H1 (cell line): ENCODE data around the gene VAX1.

ENCODE experiments used
- CBX8 ChIP-seq: fragments of 300-800, 300-1000 bp; sonication (generic); IDR thresholded peaks from 2 replicates; pipeline ENCODE4 v1.7.1; 2016; ENCODE audit warnings: low read depth, low read length, borderline replicate concordance
- EZH2 ChIP-seq: fragments of 200-600 bp; sonication (generic); IDR thresholded peaks from 2 replicates; pipeline ENCODE4 v1.7.1; 2012; ENCODE audit warnings: low read depth, mild to moderate bottlenecking, moderate library complexity, low read length, inconsistent platforms; ENCODE audit not compliant: severe bottlenecking
- POLR2A ChIP-seq, 2 experiments: IDR thresholded peaks; 1 replicate in 1 of 2; 2 replicates in 1 of 2; pipeline ENCODE4 v1.6.1; 2011; ENCODE audit warnings: low read depth in 2 of 2, low read length in 2 of 2, mild to moderate bottlenecking in 2 of 2; ENCODE audit errors: control extremely low read depth in 1 of 2
- POLR2AphosphoS5 ChIP-seq: IDR thresholded peaks from 2 replicates; pipeline ENCODE4 v1.6.1; 2011; ENCODE audit warnings: low read depth, low read length
- POU5F1 ChIP-seq: IDR thresholded peaks from 2 replicates; pipeline ENCODE4 v1.6.1; 2011; ENCODE audit warnings: low read depth, mild to moderate bottlenecking, low read length, moderate library complexity
- RAD21 ChIP-seq, 2 experiments: IDR thresholded peaks in 1 of 2; conservative IDR thresholded peaks in 1 of 2; 2 replicates each; pipeline ENCODE4 v1.6.1; 2011; ENCODE audit warnings: low read depth in 2 of 2, low read length in 2 of 2, improper control_type of control experiment in 1 of 2, inconsistent platforms in 1 of 2, mild to moderate bottlenecking in 1 of 2, moderate library complexity in 1 of 2
- RBBP5 ChIP-seq: IDR thresholded peaks from 2 replicates; pipeline ENCODE4 v1.7.1; 2012; ENCODE audit warnings: low read depth, mild to moderate bottlenecking, inconsistent platforms, low read length, moderate library complexity, borderline replicate concordance
- RFX5 ChIP-seq: IDR thresholded peaks from 2 replicates; pipeline ENCODE4 v1.6.1; 2011; ENCODE audit warnings: low read depth, low read length, improper control_type of control experiment, borderline replicate concordance
- SP1 ChIP-seq: IDR thresholded peaks from 2 replicates; pipeline ENCODE4 v1.6.1; 2011; ENCODE audit warnings: low read depth, low read length
- SRF ChIP-seq: IDR thresholded peaks from 2 replicates; pipeline ENCODE4 v1.6.1; 2011; ENCODE audit warnings: mild to moderate bottlenecking, low read depth, low read length, moderate library complexity
- YY1 ChIP-seq: IDR thresholded peaks from 2 replicates; pipeline ENCODE4 v1.6.1; 2011; ENCODE audit warnings: low read depth, mild to moderate bottlenecking, low read length
- TF ChIP-seq, protein P1 (sequence below), 3 experiments: IDR thresholded peaks; 1 replicate in 2 of 3; 2 replicates in 1 of 3; pipeline versions ENCODE4 v1.5.1 to v1.6.1; 2011; ENCODE audit warnings: low read length in 3 of 3, mild to moderate bottlenecking in 3 of 3, inconsistent platforms in 2 of 3, low read depth in 1 of 3, moderate library complexity in 1 of 3; ENCODE audit not compliant: insufficient read depth in 1 of 3; ENCODE audit errors: control extremely low read depth in 1 of 3
- TF ChIP-seq, protein P2 (sequence below): IDR thresholded peaks from 2 replicates; pipeline ENCODE4 v1.6.1; 2012; ENCODE audit warnings: inconsistent platforms
- TF ChIP-seq, protein P3 (sequence below): IDR thresholded peaks from 2 replicates; pipeline ENCODE4 v1.6.1; 2012; ENCODE audit warnings: low read length, inconsistent platforms

DNA sequence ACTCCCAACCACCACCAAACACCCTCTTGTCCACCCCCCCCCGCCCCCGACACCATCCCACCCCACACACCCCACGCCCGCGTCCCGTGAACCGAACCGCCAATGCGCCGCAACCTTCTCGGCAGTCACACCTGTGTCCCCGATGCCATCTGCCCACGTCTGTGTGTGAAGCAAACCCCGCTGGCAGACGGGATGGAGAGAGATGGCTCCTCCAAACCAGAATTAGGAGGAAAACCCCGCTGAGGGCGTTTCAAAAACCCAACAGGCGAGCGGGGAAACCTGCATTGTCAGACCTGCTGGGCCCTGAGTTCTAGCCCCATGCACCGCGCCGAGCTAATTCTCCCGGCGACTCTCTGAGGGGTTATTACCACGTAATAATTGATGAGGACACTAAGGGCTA lies 30.7 kb upstream of the VAX1 start:
- TF ChIP-seq, protein P1, sequence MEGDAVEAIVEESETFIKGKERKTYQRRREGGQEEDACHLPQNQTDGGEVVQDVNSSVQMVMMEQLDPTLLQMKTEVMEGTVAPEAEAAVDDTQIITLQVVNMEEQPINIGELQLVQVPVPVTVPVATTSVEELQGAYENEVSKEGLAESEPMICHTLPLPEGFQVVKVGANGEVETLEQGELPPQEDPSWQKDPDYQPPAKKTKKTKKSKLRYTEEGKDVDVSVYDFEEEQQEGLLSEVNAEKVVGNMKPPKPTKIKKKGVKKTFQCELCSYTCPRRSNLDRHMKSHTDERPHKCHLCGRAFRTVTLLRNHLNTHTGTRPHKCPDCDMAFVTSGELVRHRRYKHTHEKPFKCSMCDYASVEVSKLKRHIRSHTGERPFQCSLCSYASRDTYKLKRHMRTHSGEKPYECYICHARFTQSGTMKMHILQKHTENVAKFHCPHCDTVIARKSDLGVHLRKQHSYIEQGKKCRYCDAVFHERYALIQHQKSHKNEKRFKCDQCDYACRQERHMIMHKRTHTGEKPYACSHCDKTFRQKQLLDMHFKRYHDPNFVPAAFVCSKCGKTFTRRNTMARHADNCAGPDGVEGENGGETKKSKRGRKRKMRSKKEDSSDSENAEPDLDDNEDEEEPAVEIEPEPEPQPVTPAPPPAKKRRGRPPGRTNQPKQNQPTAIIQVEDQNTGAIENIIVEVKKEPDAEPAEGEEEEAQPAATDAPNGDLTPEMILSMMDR (IDR thresholded peaks at IDR 0.05; ENCODE audit: control extremely low read depth in 1 of 3, insufficient read depth in 1 of 3, low read depth in 1 of 3, low read length in 3 of 3): no peak
- TF ChIP-seq, protein P2, sequence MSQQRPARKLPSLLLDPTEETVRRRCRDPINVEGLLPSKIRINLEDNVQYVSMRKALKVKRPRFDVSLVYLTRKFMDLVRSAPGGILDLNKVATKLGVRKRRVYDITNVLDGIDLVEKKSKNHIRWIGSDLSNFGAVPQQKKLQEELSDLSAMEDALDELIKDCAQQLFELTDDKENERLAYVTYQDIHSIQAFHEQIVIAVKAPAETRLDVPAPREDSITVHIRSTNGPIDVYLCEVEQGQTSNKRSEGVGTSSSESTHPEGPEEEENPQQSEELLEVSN: no peak
- no peak for TF ChIP-seq SP1
- TF ChIP-seq YY1: no peak
- TF ChIP-seq POU5F1: no peak
- no peak for TF ChIP-seq SRF
- TF ChIP-seq POLR2AphosphoS5: no peak
- TF ChIP-seq EZH2: no peak
- no peak for TF ChIP-seq RFX5
- TF ChIP-seq CBX8: no peak
- TF ChIP-seq, protein P3, sequence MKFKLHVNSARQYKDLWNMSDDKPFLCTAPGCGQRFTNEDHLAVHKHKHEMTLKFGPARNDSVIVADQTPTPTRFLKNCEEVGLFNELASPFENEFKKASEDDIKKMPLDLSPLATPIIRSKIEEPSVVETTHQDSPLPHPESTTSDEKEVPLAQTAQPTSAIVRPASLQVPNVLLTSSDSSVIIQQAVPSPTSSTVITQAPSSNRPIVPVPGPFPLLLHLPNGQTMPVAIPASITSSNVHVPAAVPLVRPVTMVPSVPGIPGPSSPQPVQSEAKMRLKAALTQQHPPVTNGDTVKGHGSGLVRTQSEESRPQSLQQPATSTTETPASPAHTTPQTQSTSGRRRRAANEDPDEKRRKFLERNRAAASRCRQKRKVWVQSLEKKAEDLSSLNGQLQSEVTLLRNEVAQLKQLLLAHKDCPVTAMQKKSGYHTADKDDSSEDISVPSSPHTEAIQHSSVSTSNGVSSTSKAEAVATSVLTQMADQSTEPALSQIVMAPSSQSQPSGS: no peak
- no peak for TF ChIP-seq RBBP5
- no peak for TF ChIP-seq POLR2A (IDR thresholded peaks at IDR 0.05; ENCODE audit: control extremely low read depth in 1 of 2, low read depth in 2 of 2, low read length in 2 of 2)
- TF ChIP-seq RAD21 (IDR thresholded peaks at IDR 0.05 in 1 of 2, conservative IDR thresholded peaks at IDR 0.05 in 1 of 2; ENCODE audit: low read depth in 2 of 2, low read length in 2 of 2): no peak
